Measurements from ENCODE around the gene CYP27B1.
A peak's percentile ranks its signal among the peaks of the same experiment; 100 is the strongest.
"Not testable (repeated sequence)": the region's sequence is repeated elsewhere in the genome, so short reads cannot be mapped to it uniquely, and the experiment has no call there.

Gene CYP27B1

DNA sequence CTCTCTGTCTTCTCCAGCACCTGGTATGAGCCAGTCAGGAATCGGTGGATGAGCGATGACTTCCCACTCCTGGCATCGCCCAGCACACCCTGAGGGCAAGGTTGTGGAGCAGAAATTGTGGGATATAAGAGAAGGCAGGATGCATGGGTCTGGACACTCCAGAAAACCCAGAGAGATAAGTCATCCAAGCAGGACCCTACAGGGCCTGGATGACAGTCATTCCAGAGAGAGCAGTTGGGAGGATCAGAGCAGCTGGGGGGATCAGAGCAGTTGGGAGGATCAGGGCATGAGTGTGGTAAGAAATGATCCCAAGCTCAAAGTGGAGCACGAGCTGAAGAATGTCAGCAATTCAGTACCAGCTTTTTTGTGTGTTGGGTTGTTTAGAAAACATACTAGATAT, 32.3 kb downstream of the CYP27B1 start:
- DNase-seq: no peak

DNA sequence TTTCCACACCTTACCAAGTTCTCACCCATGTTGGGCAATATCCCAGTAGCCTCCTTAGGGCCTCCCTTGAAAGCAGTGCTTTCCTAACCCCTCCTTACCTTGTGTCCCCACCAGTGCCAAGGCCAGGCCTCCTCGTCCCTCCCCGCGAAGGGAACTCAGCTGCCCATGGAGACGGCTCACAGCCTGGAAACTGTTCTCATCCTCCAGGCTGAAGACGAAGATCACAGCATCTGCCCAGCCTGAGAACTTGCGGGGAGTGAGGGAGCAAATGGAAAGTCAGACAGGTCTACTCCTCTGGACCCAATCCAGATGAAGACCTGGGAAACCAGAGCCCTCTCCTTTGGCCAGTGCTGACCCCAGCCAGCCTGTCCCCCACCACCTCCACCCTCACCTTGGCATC, 33.0 kb downstream of the CYP27B1 start:
- DNase-seq: no peak

DNA sequence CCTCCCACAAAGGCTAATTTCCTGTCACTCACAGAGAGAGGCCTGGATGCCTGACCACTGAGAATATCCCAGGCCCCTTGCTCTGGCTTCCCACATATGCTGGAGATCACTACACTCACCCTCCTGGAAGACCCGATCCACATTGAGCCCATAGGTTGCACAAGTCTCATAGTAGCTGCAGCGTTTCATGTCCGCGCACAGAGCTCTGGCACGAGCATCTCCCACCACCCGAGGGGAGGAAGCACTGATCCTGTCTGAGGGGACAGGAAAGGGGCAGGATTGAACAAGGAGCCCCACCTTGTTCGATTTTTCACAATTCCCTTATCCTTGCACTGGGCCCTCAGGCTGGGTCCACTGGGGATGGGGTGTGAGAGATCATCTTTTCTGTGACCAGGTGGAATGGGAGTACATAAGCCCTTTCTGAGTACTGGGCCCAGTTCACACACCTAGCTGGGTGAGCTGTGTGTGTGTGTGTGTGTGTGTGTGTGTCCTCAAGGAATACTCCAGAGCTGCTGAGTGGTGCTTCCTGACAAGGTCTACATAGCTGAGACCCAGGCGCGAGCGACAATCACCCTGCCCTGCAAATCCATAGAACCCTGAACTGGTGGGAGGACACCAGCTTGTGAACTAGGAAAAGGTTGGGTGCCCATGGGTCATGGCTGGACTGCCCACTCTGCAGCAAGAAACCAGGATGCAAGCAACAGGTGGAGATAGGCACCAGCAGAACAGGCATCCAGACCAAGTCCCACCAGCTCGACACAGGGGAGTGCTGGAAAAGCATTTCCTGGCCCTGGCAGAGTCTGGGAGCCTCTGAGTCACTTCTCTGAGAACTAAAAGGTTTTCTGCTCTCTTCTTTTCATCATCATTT, 33.9 kb downstream of the CYP27B1 start:
- DNase-seq: no peak

DNA sequence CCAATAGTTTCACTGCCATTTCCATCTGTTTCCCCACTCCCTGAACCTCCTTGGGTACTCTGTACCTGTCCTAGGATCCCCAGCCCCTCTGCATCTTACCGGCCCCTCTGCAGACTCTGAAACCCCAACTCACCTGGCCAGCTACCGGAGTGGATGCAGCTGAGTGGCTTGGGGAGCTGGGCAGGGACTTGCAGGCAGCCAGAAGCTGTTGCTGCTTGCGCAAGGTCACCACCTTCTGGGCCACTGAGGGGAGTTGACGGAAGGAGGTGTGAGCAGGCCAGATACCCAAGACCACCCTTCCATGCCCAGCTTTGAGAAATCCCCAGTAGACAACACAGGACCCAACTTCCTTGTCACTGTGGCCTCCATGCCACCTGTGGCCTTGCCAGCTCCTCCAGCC, 34.6 kb downstream of the CYP27B1 start:
- no peak for DNase-seq

DNA sequence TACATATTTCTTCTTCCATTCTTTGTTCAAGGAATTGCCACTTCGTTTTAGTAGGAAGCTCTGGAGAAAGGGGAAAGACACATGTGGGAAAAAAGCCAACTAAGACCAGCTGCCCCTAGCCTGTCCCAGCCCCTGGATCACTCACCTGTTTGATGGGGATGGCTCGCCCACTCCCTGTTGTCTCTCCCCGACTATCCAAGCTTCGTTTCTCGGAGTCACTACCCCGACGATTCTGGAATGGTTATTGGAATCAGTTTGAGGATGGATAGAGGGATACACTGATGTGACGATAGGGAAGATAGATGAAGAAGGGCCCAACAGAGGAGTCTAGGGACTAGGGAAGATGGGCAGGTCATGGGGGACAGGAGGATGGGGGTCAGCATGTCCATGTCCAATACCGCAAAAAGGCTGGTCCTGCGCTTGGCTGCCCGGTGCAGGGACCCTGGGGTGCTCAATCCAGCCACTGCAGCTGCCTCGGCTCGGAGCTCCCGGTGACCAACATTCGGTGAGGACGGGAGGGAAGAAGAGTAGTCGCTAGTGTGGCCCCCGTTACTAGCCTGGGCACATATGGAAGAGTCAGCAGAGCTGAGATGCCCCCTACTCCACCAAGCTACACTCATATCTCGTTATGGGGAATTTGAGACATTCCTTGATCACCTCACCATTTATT, 35.3 kb downstream of the CYP27B1 start:
- no peak for DNase-seq

DNA sequence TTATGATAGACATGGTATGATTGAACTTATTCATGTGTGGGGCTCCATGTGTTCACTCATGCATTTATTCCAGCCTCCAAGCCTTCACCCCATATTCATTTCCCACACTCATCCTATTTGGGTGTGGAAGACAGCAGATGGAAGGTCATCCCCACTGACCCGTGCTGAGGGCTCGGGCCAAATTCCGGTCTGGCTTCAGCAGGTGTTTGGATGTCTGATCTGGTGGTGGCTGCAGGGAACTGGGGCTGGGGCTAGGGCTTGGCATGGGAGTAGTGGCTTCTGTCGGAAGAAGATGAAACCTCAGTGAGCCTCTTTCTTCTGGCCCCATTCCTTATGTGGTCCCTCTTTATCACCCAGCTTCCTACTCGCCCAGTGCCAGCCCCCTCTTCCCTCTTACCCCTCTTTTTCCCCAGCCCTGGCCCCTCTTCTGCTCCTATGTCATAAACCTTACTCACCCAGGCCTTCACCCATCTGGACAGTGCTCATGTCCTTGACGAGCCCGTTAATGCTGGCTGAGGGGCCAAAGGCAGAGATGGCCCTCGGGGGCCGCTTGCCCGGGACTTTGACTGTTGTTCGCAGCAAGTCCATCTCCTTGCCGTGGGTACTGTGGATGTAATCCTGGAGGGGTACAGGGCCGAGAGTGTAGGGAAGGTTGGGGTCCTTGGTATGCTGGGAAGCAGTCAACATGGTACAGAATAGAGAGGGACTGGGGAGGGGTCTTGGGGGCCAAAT, 36.4 kb downstream of the CYP27B1 start:
- DNase-seq: no peak

DNA sequence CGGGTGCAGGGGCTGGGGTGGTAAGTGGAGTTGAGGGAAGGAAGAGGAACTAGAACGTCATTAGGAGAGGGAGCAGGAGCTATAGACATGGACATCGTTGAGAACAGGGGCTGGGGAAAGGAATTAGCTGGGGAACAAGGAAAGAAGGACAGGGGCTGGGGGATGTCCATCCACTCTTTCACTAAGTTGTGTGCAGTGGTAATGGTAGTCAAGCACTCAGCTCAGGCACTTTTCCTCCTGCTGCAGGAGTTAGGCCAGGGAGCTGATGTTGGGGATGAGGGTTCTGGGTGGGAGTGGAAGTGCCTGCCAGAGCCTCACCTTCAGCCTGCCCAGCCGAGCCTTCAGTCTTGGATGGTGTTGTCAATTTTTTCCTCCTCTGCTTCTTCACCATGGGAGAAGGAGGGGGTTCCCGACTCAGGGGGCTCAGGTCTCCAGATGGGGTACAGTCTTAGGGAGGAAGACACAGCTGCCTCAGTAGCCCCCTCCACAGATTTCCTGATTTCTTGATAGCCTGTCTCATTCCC, 37.5 kb downstream of the CYP27B1 start:
- no peak for DNase-seq

DNA sequence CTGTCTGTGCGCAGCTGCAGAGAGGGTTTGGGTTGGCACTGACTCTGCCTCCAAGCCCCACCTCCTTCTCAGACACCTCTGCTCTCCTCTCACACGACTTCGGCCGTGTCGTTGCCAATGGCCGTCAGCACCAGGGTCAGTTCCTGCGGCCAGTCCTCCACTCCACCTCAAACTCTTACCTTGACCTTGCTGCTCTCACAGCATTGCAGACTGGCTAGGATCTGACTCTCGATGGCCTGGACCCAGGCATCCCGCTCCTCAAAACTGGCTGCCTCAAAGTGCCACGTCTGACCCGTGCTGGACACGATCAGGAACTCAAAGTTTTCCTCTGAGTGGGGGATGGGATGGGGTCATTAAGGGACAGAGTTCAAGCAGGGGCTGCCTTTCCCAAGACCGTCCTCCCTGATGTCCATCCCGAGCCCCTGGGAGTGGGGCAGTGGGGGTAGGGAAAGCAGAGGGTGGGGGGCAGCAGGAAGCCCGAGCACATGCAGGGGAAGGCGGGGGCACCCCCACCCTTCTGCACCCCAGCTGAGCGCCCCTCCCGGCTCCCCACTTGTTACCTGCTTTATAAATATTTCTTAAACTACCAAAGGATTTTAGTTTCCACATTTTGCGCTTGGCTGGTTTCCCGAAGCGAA, 39.0 kb downstream of the CYP27B1 start:
- DNase-seq: no peak

DNA sequence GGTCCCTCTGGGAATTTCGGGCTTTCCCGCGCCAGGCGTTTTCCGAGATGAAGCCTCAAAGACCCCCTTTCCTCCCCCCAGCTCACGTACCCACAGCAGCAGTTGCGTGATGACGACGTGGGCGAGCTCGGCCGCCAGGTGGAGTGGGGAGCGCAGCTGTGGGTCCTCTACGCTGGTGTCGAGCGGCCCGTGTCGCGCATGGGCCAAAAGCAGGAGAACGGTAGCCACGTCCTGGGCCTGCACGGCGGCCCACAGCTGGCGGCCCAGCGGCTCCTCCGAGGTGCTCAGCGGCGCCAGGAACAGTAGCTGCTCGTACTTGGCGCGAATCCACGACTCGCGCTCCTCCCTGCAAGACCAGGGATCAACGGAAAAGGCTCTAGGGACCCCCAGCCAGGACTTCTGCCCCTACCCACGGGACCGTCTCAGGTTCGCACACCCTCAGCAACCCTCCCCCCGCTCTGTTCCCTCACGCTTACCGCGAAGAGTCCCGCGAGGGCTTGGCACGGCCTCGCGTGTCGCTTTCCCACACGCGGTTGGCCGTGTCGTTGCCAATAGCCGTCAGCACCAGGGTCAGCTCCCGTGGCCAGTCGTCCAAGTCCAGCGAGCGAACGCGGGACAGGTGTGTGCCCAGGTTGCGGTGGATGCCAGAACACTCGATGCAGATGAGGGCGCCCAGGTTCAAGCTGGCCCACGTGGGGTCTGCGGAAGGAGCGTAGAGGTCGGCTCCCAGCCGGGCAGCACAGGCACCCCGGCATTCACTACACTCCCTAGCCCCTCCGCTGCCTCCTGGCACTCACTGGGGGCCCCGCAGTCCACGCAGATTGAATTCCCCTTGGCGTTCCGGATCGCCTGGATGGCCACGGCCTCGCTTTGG, 39.8 kb downstream of the CYP27B1 start:
- DNase-seq: no peak

DNA sequence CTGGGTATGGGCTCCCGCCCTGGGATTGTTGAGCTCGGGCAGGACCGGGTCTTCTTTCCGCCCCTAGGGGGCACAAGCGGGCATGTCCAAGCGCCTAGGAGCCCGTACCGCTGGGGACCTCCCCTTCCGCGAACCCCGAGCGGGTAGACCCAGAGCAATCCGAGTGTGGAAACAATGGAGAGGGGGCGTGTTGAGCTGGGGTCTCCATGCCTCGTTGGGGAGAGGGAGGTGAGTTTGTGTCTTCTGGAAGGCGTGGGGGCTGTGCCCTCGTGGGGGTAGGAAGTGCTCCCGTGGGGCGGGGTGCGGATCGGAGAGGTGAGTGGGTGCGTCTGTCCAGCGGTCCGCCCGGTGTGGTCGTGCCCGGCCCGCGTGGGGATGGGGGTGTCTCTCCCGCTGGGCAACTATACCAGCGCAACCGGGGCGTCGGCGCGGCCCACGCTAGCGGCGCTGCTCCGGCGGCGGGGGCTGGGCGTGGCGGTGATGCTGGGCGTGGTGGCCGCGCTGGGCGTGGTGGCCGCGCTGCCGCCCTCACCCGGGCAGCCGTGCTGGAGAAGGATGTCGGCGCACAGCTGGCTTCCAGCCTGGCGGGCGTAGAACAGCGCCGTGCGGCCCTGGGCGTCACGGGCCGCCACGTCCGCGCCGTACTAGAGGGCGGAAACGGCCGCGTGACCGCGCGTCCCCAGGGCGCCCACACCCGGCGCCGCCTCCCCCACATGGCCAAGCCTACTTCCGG, 40.6 kb downstream of the CYP27B1 start:
- DNase-seq: peak; percentile 38 to 41 (median 40)

DNA sequence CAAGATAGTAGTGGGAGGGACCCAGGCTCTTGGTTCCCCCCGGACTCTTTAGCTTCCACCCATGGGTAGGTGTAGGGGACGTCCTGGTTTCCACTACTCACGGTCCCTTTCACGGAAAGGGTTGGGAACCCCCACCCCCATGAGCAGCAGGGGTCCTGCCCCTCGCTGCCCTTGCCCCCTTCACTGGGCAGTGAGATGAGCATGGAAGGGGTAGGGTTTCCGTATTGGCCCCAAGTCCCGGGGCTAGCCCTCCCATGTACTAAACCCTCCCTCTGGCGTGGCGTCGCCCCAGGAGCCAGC, 41.1 kb downstream of the CYP27B1 start:
- no peak for DNase-seq

DNA sequence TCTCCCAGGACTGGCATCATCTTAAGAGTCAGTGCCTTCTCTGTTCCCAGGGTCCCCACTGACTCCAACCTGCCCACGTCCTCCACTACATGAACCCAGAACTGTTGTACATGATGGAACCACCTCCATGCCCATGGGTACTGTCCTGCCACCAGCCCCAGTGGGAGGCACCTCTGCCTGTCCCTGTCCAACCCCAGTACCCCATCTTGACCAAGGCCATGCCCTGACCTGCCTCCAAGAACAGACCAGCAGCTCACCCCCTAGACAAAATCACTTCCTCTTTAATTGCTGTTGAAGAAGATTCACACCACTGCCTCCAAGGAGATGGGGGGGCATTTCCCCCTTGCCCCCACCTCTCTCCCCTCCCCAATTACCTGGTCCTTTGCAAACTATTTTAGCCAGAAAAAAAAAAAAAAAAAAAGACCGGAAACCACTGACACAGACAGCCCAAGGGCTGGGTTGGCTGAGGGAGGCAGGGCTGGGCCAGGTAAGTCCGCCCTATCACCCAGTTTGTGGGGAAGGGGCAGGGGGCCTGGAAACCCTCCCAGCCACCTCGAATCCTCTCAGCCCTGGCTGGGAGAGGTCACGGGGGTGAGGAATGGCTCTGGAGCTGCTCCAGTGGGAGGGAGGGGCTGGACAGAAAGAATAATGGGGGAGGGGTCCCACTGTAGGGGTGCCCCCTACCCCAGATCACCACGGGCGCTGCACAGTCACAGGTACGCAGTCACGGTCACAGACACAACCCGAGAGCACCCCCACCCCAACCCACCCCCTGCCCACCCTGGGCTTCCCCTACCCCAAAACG, 41.7 kb downstream of the CYP27B1 start:
- DNase-seq: no peak

DNA sequence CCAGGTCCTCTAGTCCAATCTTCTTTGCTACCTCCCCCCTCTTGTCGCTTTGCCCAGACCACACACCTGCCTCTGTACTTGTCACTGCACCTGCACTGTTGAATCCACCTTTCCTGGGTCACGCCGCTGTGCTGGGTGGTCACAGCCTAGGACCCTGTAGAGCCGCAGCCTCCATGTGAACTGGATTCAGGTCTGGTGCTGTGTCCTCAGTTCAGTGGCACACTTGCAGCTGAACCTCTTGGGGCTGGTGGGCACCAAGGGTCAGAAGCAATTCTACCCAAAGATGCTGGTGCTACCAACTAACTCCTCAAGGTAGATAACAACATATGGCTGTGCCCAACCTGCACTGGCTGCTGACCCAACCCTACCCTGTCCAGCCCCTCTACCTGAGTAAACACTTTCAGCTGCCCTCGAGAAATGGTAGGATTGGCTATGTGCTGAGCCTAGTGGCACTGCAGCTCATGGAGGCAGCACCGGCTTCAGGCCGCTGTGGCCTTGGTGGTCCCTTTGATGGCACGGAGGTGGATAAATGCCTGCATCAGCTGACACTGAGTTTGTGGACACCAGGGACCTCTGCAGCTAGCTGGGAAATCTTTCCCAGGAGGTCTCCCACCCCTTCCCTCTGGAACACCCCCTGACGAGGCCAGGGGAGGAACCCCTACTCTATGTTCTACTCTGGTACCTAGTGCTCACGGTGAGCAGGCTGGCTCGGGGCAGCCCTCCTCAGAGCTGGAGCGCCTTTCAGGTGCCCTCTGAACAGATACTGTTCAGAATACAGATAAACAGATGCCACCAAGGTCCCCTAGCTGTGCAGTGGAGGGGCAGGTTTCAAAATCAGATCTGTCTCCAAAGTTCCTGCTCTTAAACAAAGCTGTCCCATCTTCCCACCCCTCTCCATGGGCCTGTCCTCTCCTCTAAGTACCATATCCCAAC, 42.6 kb downstream of the CYP27B1 start:
- DNase-seq: no peak

DNA sequence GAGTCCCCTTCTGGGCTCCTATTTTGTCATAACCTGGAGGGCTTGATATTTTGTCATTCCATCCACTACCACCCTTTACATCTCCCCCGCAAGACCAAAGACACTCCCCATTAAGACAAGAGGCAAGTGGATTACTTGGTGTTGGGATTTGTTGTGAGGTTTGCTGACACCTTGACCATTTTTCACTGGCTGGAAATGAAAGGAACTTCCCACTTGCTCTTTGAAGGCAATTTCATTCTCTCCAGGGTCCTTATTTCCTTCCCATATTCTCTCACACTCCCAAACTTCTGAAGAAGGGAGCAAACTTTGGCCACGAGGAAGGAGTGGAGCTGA, 43.3 kb downstream of the CYP27B1 start:
- no peak for DNase-seq

DNA sequence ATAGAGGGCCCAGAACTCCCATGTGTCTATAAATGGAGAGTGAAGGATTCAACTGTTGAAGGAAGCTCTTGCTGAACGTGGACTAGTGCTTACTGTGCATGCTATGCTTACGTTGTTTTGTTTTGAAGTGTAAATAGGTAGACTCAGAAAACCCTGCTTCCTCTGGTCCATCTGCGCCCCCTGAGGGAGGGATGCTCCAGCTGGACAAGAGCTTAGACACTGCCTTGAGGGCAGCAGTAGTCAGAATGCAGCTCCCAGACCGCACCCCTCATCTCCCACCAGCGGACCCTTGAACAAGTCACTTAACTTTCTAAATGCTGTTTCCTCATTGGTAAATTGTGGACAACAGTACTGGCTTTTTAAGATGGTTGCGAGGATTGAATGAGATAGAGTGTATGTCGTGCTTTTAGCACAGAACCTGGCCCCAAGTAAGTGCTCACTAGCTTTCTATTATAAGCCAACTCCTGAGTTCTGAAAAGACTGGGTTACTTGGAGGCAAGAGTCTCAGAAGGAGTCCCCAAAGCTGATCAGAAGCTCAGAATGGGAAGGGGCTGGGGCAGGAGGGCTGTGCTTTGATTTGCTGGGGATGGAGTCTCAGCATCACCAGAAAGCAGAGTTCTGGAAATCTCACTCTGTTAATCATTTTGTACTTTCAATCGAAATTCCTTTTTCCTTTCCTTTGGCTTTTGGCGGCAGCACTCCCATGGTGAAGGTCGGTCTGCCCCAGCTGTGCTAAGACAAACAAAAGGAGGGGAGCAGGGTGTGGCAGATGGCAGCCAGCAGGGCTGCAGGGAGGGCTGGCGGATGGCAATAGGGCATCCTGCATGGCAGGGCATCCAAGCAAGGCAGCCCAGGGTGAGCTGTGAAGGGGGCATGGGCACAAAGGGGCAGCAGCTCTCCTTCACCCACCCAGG, 43.9 kb downstream of the CYP27B1 start:
- no peak for DNase-seq

DNA sequence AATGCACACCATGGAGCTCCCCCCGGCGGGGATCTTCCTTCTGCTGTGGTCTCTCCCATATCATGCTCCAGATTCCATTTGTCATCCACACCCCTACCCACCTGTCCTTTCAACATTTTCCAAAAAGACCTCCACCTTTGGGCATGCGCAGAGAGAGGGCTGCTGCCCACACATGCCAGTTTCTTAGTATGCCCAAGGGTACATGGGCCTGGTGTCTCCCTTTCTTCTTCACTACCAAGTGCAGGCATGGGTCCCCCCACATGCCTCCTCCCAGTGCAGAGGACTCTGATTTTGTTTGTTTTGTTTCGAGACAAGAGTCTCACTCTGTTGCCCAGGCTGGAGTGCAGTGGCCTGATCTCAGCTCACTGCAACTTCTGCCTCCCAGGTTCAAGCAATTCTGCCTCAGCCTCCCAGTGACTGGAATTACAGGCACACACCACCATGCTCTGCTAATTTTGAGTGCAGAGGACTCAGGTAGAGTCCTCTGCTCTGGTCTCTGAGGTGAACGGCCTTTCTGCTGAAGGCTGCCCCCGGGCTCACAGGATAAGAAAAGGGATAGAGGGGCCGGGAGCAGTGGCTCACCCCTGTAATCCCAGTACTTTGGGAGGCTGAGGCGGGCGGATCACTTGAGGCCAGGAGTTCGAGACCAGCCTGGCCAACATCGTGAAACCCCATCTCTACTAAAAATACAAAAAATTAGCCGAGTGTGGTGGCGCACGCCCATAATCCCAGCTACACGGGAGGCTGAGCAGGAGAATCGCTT, 44.9 kb downstream of the CYP27B1 start:
- DNase-seq: not testable (repeated sequence)
